ENCODE results near the gene SYF2. TPM values are rescaled to one million over a fixed set of nuclear protein-coding genes. Genes with fewer than 3 reads are reported as not detected.

The SYF2 gene
- total RNA-seq, 1 donor = 39.4 TPM

DNA sequence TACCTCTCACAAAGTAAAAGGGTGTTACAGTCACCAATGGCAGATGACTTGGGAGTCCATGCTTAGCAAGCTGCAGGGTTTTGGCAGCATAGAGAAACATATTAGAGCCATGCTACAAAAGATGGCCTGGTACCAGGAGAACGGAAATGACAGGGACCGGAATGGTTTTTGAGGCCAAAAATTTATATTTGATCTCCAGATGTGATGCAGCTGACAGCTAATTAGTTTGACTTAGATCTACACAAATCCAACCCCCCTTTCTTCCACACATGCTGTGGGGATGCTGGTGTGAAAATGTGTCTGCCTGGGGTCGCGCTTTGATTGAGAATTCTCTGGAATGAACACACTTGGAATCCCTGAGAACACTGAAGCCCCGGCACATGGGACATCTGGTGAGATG, 26.5 kb downstream of the SYF2 start:
- TF ChIP-seq, protein P1, sequence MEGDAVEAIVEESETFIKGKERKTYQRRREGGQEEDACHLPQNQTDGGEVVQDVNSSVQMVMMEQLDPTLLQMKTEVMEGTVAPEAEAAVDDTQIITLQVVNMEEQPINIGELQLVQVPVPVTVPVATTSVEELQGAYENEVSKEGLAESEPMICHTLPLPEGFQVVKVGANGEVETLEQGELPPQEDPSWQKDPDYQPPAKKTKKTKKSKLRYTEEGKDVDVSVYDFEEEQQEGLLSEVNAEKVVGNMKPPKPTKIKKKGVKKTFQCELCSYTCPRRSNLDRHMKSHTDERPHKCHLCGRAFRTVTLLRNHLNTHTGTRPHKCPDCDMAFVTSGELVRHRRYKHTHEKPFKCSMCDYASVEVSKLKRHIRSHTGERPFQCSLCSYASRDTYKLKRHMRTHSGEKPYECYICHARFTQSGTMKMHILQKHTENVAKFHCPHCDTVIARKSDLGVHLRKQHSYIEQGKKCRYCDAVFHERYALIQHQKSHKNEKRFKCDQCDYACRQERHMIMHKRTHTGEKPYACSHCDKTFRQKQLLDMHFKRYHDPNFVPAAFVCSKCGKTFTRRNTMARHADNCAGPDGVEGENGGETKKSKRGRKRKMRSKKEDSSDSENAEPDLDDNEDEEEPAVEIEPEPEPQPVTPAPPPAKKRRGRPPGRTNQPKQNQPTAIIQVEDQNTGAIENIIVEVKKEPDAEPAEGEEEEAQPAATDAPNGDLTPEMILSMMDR (IDR thresholded peaks at IDR 0.05; ENCODE audit: extremely low read depth, low read depth, low read length) = no peak

DNA sequence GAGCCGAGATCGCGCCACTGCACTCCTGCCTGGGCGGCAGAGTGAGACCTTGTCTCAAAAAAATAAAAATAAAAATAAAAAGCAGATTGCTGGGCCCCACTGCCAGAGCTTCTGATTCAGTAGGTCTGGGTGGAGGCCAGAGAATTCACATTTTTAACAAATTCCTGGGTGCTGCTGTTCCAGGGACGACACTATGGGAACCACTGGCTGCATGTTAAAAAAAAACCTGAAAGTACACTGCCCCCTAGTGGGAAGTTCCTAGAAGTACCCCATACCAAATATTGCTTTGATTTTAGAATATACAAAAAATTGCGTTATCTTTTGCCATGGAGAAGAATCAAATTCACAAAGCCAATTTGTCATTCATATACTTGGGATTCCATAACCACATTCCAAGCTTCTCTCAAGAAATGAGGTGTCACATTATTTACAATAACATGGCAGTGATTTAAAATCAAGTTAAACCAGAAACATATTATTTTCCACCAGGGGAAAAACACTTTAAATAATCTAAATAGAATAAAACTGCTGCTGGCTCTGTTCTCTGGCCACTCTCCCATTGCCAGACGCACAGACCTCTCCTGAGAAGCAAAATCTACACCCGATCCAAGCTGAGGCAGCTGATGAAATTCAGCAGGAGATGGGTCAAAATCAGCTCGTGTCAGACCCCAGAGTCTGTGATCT, 27.4 kb downstream of the SYF2 start:
- peak; percentile 79 for DNase-seq (ENCODE audit: insufficient read length, low spot score, missing footprints)
- TF ChIP-seq, protein P1 (IDR thresholded peaks at IDR 0.05; ENCODE audit: extremely low read depth, low read depth, low read length) = peak; percentile 84

More for the DNA sequence above, 26.5 kb downstream of the SYF2 start:
- Histone ChIP-seq H4K20me1 (ENCODE audit: insufficient read depth, low read length) (no peaks in the 10 kb centered on the region), H3K27ac (ENCODE audit: low read depth, low read length) (no peak overlapping the region), H3K36me3 (ENCODE audit: insufficient read depth, low read length) (no peaks in the 10 kb centered on the region), H3K27me3 (ENCODE audit: insufficient read depth, low read length) (peaks cover 15% of the 10 kb centered on the region), H3K4me3 (ENCODE audit: insufficient read depth, low read length) (no peak overlapping the region), H3K4me2 (ENCODE audit: insufficient read depth, low read length) (no peak overlapping the region), H3K4me1 (ENCODE audit: insufficient read depth, low read length) (no peaks in the 10 kb centered on the region), H3K9me3 (ENCODE audit: low read depth, low read length) (no peaks in the 10 kb centered on the region), H3K79me2 (ENCODE audit: insufficient read depth, low read length) (no peaks in the 10 kb centered on the region), H2AFZ (ENCODE audit: low read length) (no peak overlapping the region)
- no peak for DNase-seq (ENCODE audit: insufficient read length, low spot score, missing footprints)

DNA sequence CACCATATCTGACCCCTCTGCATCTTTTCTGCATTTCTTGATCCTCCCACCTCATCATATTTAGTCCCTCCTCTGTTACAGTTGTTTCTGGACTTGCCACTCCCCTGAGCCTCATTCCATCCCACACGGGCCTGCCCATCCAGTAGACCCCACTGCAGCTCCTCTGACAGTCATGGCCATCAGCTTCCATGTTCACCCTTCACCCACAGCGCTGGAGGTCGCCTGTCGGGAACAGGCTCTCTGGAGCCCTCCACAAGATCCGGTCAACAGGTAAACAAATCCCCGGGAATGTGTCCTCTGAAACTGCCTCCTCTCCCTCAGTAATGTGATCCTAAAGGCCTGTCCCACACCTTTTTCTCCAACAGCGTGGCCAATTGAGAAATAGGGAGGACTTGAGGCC, 31.3 kb downstream of the SYF2 start:
- H3K4me1 ChIP-seq (ENCODE audit: insufficient read depth, low read length) = peaks cover 23% of the 10 kb centered on the region
- no peak overlapping the region for H3K4me2 ChIP-seq (ENCODE audit: insufficient read depth, low read length)
- no peak overlapping the region for H3K27ac ChIP-seq (ENCODE audit: low read depth, low read length)
- no peak overlapping the region for H3K4me3 ChIP-seq (ENCODE audit: insufficient read depth, low read length)
- no peak overlapping the region for H2AFZ ChIP-seq (ENCODE audit: low read length)
- H3K9me3 ChIP-seq (ENCODE audit: low read depth, low read length) = no peaks in the 10 kb centered on the region
- peaks cover 15% of the 10 kb centered on the region for H3K27me3 ChIP-seq (ENCODE audit: insufficient read depth, low read length)
- TF ChIP-seq, protein P1 (IDR thresholded peaks at IDR 0.05; ENCODE audit: extremely low read depth, low read depth, low read length) = no peak
- H3K79me2 ChIP-seq (ENCODE audit: insufficient read depth, low read length) = no peaks in the 10 kb centered on the region
- H3K36me3 ChIP-seq (ENCODE audit: insufficient read depth, low read length) = no peaks in the 10 kb centered on the region
- DNase-seq (ENCODE audit: insufficient read length, low spot score, missing footprints) = no peak
- no peaks in the 10 kb centered on the region for H4K20me1 ChIP-seq (ENCODE audit: insufficient read depth, low read length)

More for the DNA sequence above, 27.4 kb downstream of the SYF2 start:
- Histone ChIP-seq H3K36me3 (ENCODE audit: insufficient read depth, low read length) (no peaks in the 10 kb centered on the region), H3K4me2 (ENCODE audit: insufficient read depth, low read length) (no peak overlapping the region), H4K20me1 (ENCODE audit: insufficient read depth, low read length) (no peaks in the 10 kb centered on the region), H3K4me1 (ENCODE audit: insufficient read depth, low read length) (no peaks in the 10 kb centered on the region), H2AFZ (ENCODE audit: low read length) (no peak overlapping the region), H3K4me3 (ENCODE audit: insufficient read depth, low read length) (no peak overlapping the region), H3K9me3 (ENCODE audit: low read depth, low read length) (no peaks in the 10 kb centered on the region), H3K79me2 (ENCODE audit: insufficient read depth, low read length) (no peaks in the 10 kb centered on the region), H3K27ac (ENCODE audit: low read depth, low read length) (no peak overlapping the region), H3K27me3 (ENCODE audit: insufficient read depth, low read length) (peaks cover 9% of the 10 kb centered on the region)

DNA sequence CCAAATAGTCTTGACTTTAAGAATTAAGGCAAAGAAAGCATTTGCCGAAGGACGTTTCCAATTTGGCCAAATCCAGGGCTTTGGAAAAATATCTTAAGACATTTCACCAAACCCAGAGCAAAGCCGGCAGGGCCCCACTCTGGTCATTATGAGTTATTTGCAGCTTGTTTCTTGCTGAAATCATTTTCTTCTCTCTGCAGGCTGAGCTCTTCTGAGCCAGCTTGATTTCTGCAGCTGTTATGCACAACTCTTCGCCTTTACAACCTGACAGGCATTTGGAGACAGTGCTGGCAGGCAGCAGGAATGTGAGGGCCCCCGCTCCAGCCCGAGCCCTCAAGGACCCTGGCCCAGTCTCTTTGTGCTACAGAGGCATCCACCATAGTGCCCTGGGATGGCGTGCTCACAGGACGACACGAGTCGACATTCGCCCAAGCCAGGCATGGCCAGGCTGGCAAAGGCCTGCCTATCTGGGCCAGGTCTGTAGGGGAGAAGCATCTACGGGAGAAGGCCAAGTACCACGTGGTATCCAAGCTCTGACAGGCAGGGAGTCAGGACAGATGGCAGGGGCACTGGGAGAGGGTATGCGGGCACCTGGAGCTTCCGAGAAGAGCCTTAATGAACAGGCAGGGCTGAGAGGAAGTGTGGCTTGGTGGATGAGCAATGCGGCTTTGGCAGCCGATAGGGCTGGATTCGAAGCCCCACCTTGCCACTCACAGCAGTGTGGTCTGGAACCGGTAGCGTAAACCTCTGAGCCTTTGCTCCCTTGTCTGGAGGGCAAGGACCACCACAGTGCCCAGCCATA, 32.3 kb downstream of the SYF2 start:
- no peak overlapping the region for H3K4me3 ChIP-seq (ENCODE audit: insufficient read depth, low read length)
- TF ChIP-seq, protein P1 (IDR thresholded peaks at IDR 0.05; ENCODE audit: extremely low read depth, low read depth, low read length) = no peak
- DNase-seq (ENCODE audit: insufficient read length, low spot score, missing footprints) = no peak
- no peaks in the 10 kb centered on the region for H3K79me2 ChIP-seq (ENCODE audit: insufficient read depth, low read length)
- H3K27ac ChIP-seq (ENCODE audit: low read depth, low read length) = no peak overlapping the region
- H4K20me1 ChIP-seq (ENCODE audit: insufficient read depth, low read length) = no peaks in the 10 kb centered on the region
- no peak overlapping the region for H3K4me2 ChIP-seq (ENCODE audit: insufficient read depth, low read length)
- no peak overlapping the region for H2AFZ ChIP-seq (ENCODE audit: low read length)
- no peaks in the 10 kb centered on the region for H3K36me3 ChIP-seq (ENCODE audit: insufficient read depth, low read length)
- H3K9me3 ChIP-seq (ENCODE audit: low read depth, low read length) = no peaks in the 10 kb centered on the region
- peaks cover 12% of the 10 kb centered on the region for H3K27me3 ChIP-seq (ENCODE audit: insufficient read depth, low read length)
- peaks cover 23% of the 10 kb centered on the region for H3K4me1 ChIP-seq (ENCODE audit: insufficient read depth, low read length)

Data from osteoblast (primary cell).